GM21381 (cell line): ENCODE data around the gene RIMBP2.

Experiments
- ATAC-seq: cut with Tn5 transposase; IDR thresholded peaks from one replicate; pipeline ENCODE4 v1.9.1; 2021; ENCODE audit warnings: mild to moderate bottlenecking, moderate library complexity; ENCODE audit not compliant: unreplicated experiment

RIMBP2 gene

GRCh38 chr12:130685850-130686249 is 30.2 kb downstream of the RIMBP2 start:
- no peak for ATAC-seq

GRCh38 chr12:130685250-130685787 is 30.8 kb downstream of the RIMBP2 start:
- ATAC-seq: no peak

- no peak for ATAC-seq
Measured at GRCh38 chr12:130683811-130684210, 32.3 kb downstream of the RIMBP2 start.

- no peak for ATAC-seq
Measured at GRCh38 chr12:130683080-130683479, 33.0 kb downstream of the RIMBP2 start.

GRCh38 chr12:130680451-130680990 is 35.6 kb downstream of the RIMBP2 start:
- no peak for ATAC-seq

- no peak for ATAC-seq
Measured at GRCh38 chr12:130677957-130678558, 38.0 kb downstream of the RIMBP2 start.

- no peak for ATAC-seq
Measured at GRCh38 chr12:130675791-130676190, 40.3 kb downstream of the RIMBP2 start.

GRCh38 chr12:130675121-130675520 is 41.0 kb downstream of the RIMBP2 start:
- no peak for ATAC-seq

- no peak for ATAC-seq
Measured at GRCh38 chr12:130674676-130675075, 41.4 kb downstream of the RIMBP2 start.

- no peak for ATAC-seq
Measured at GRCh38 chr12:130673036-130673705, 42.9 kb downstream of the RIMBP2 start.

GRCh38 chr12:130672089-130672820 is 43.8 kb downstream of the RIMBP2 start:
- no peak for ATAC-seq

- no peak for ATAC-seq
Measured at GRCh38 chr12:130671556-130671955, 44.5 kb downstream of the RIMBP2 start.

GRCh38 chr12:130669797-130670196 is 46.3 kb downstream of the RIMBP2 start:
- no peak for ATAC-seq

GRCh38 chr12:130669205-130669557 is 46.9 kb downstream of the RIMBP2 start:
- no peak for ATAC-seq

- no peak for ATAC-seq
Measured at GRCh38 chr12:130668286-130669204, 47.6 kb downstream of the RIMBP2 start.

GRCh38 chr12:130667421-130667960 is 48.6 kb downstream of the RIMBP2 start:
- no peak for ATAC-seq

- ATAC-seq: no peak
Measured at GRCh38 chr12:130666645-130667044, 49.5 kb downstream of the RIMBP2 start.

GRCh38 chr12:130665753-130666152 is 50.3 kb downstream of the RIMBP2 start:
- ATAC-seq: no peak

GRCh38 chr12:130664772-130665171 is 51.3 kb downstream of the RIMBP2 start:
- no peak for ATAC-seq

GRCh38 chr12:130664252-130664651 is 51.8 kb downstream of the RIMBP2 start:
- ATAC-seq: no peak
